ENCODE results near the gene GH1. TPM values are rescaled to one million over a fixed set of nuclear protein-coding genes. Genes with fewer than 3 reads are reported as not detected.

The GH1 gene
- total RNA-seq, 1 experiment from 2014 or later = not detected

GRCh38 chr17:63940584-63940983, 21.9 kb upstream of the GH1 start:
- no peak overlapping the region for H3K4me3 ChIP-seq
- H3K36me3 ChIP-seq = no peaks in the 10 kb centered on the region
- H3K9me3 ChIP-seq (replicated peaks) = no peaks in the 10 kb centered on the region; the same call in none of the 2 replicates
- no peak overlapping the region for H3K27ac ChIP-seq
- H3K4me1 ChIP-seq (replicated peaks) = no peaks in the 10 kb centered on the region
- no peak for DNase-seq (ENCODE audit: low read depth in 1 of 2, low spot score in 2 of 2)
- H3K27me3 ChIP-seq (replicated peaks) = peaks cover 4% of the 10 kb centered on the region; the same call in 1 of the 2 replicates

- DNase-seq (ENCODE audit: low read depth in 1 of 2, low spot score in 2 of 2) = no peak
- Histone ChIP-seq H3K4me3 (no peak overlapping the region), H3K36me3 (no peaks in the 10 kb centered on the region), H3K27me3 (replicated peaks) (peaks cover 4% of the 10 kb centered on the region; the same call in 1 of the 2 replicates), H3K9me3 (replicated peaks) (no peaks in the 10 kb centered on the region; the same call in none of the 2 replicates), H3K4me1 (replicated peaks) (no peaks in the 10 kb centered on the region), H3K27ac (no peak overlapping the region)
Measured at GRCh38 chr17:63939884-63940283, 21.2 kb upstream of the GH1 start.

GRCh38 chr17:63939401-63939800, 20.8 kb upstream of the GH1 start:
- Histone ChIP-seq H3K4me3 (no peak overlapping the region), H3K27me3 (replicated peaks) (peaks cover 4% of the 10 kb centered on the region; the same call in 1 of the 2 replicates), H3K36me3 (no peaks in the 10 kb centered on the region), H3K27ac (no peak overlapping the region), H3K4me1 (replicated peaks) (no peaks in the 10 kb centered on the region), H3K9me3 (replicated peaks) (no peaks in the 10 kb centered on the region; the same call in none of the 2 replicates)
- no peak for DNase-seq (ENCODE audit: low read depth in 1 of 2, low spot score in 2 of 2)

GRCh38 chr17:63937920-63938319, 19.3 kb upstream of the GH1 start:
- H3K27me3 ChIP-seq (replicated peaks) = peaks cover 4% of the 10 kb centered on the region; the same call in 1 of the 2 replicates
- H3K9me3 ChIP-seq (replicated peaks) = no peaks in the 10 kb centered on the region; the same call in 1 of the 2 replicates
- H3K27ac ChIP-seq = no peak overlapping the region
- no peaks in the 10 kb centered on the region for H3K4me1 ChIP-seq (replicated peaks)
- H3K4me3 ChIP-seq = no peak overlapping the region
- H3K36me3 ChIP-seq = no peaks in the 10 kb centered on the region
- DNase-seq (ENCODE audit: low read depth in 1 of 2, low spot score in 2 of 2) = no peak

GRCh38 chr17:63937319-63937718, 18.7 kb upstream of the GH1 start:
- H3K9me3 ChIP-seq (replicated peaks) = no peaks in the 10 kb centered on the region
- DNase-seq (ENCODE audit: low read depth in 1 of 2, low spot score in 2 of 2) = no peak
- no peak overlapping the region for H3K4me3 ChIP-seq
- no peaks in the 10 kb centered on the region for H3K4me1 ChIP-seq (replicated peaks)
- no peak overlapping the region for H3K27ac ChIP-seq
- H3K36me3 ChIP-seq = no peaks in the 10 kb centered on the region
- H3K27me3 ChIP-seq (replicated peaks) = peaks cover 4% of the 10 kb centered on the region; the same call in 1 of the 2 replicates

- Histone ChIP-seq H3K27me3 (replicated peaks) (peaks cover 4% of the 10 kb centered on the region; the same call in 1 of the 2 replicates), H3K4me1 (replicated peaks) (no peaks in the 10 kb centered on the region), H3K27ac (no peak overlapping the region), H3K36me3 (no peaks in the 10 kb centered on the region), H3K9me3 (replicated peaks) (no peaks in the 10 kb centered on the region), H3K4me3 (no peak overlapping the region)
- DNase-seq (ENCODE audit: low read depth in 1 of 2, low spot score in 2 of 2) = no peak
Measured at GRCh38 chr17:63934183-63935112, 15.8 kb upstream of the GH1 start.

- Histone ChIP-seq H3K4me3 (no peak overlapping the region), H3K27me3 (replicated peaks) (peaks cover 4% of the 10 kb centered on the region; the same call in 1 of the 2 replicates), H3K36me3 (no peaks in the 10 kb centered on the region), H3K4me1 (replicated peaks) (no peaks in the 10 kb centered on the region), H3K9me3 (replicated peaks) (no peaks in the 10 kb centered on the region), H3K27ac (no peak overlapping the region)
- no peak for DNase-seq (ENCODE audit: low read depth in 1 of 2, low spot score in 2 of 2)
Measured at GRCh38 chr17:63933598-63933997, 15.0 kb upstream of the GH1 start.

- H3K4me1 ChIP-seq (replicated peaks) = no peaks in the 10 kb centered on the region
- no peak for DNase-seq (ENCODE audit: low read depth in 1 of 2, low spot score in 2 of 2)
- H3K27me3 ChIP-seq (replicated peaks) = peaks cover 4% of the 10 kb centered on the region; the same call in 1 of the 2 replicates
- H3K36me3 ChIP-seq = no peaks in the 10 kb centered on the region
- no peak overlapping the region for H3K27ac ChIP-seq
- no peak overlapping the region for H3K4me3 ChIP-seq
- no peaks in the 10 kb centered on the region for H3K9me3 ChIP-seq (replicated peaks)
Measured at GRCh38 chr17:63932721-63933120, 14.1 kb upstream of the GH1 start.

GRCh38 chr17:63931981-63932561, 13.4 kb upstream of the GH1 start, which contains the start of gene CD79B:
CD79B (minus strand) TSS chr17:63932331; CDS start chr17:63932261, 70 bp downstream.
- Histone ChIP-seq H3K36me3 (no peaks in the 10 kb centered on the region), H3K4me3 (no peak within 1 kb of the TSS), H3K4me1 (replicated peaks) (no peaks in the 10 kb centered on the region), H3K9me3 (replicated peaks) (no peaks in the 10 kb centered on the region), H3K27ac (no peak within 1 kb of the TSS), H3K27me3 (replicated peaks) (peaks cover 4% of the 10 kb centered on the region; the same call in 1 of the 2 replicates)
- DNase-seq (ENCODE audit: low read depth in 1 of 2, low spot score in 2 of 2) = no peak

- H3K27ac ChIP-seq = no peak overlapping the region
- H3K27me3 ChIP-seq (replicated peaks) = peaks cover 2% of the 10 kb centered on the region
- no peak for DNase-seq (ENCODE audit: low read depth in 1 of 2, low spot score in 2 of 2)
- no peaks in the 10 kb centered on the region for H3K4me1 ChIP-seq (replicated peaks)
- H3K36me3 ChIP-seq = no peaks in the 10 kb centered on the region
- no peaks in the 10 kb centered on the region for H3K9me3 ChIP-seq (replicated peaks)
- no peak overlapping the region for H3K4me3 ChIP-seq
Measured at GRCh38 chr17:63930951-63931575, 12.4 kb upstream of the GH1 start.

- no peak overlapping the region for H3K4me3 ChIP-seq
- H3K4me1 ChIP-seq (replicated peaks) = no peaks in the 10 kb centered on the region
- no peaks in the 10 kb centered on the region for H3K9me3 ChIP-seq (replicated peaks)
- H3K27me3 ChIP-seq (replicated peaks) = no peaks in the 10 kb centered on the region; the same call in none of the 2 replicates
- no peaks in the 10 kb centered on the region for H3K36me3 ChIP-seq
- H3K27ac ChIP-seq = no peak overlapping the region
- DNase-seq (ENCODE audit: low read depth in 1 of 2, low spot score in 2 of 2) = no peak
Measured at GRCh38 chr17:63929860-63930766, 11.5 kb upstream of the GH1 start.

GRCh38 chr17:63928966-63929695, 10.5 kb upstream of the GH1 start:
- no peak for DNase-seq (ENCODE audit: low read depth in 1 of 2, low spot score in 2 of 2)
- Histone ChIP-seq H3K27ac (no peak overlapping the region), H3K27me3 (replicated peaks) (no peaks in the 10 kb centered on the region; the same call in none of the 2 replicates), H3K36me3 (no peaks in the 10 kb centered on the region), H3K4me1 (replicated peaks) (no peaks in the 10 kb centered on the region), H3K4me3 (no peak overlapping the region), H3K9me3 (replicated peaks) (no peaks in the 10 kb centered on the region)
